ENCODE measurements around the gene CROCC. TPM values are rescaled to one million over a fixed set of nuclear protein-coding genes. Genes with fewer than 3 reads are reported as not detected.
"Not testable (repeated sequence)": the region's sequence is repeated elsewhere in the genome, so short reads cannot be mapped to it uniquely, and the experiment has no call there.

The CROCC gene
- total RNA-seq, 2 experiments from 2014 or later: 20.5 to 26.6 TPM

DNA sequence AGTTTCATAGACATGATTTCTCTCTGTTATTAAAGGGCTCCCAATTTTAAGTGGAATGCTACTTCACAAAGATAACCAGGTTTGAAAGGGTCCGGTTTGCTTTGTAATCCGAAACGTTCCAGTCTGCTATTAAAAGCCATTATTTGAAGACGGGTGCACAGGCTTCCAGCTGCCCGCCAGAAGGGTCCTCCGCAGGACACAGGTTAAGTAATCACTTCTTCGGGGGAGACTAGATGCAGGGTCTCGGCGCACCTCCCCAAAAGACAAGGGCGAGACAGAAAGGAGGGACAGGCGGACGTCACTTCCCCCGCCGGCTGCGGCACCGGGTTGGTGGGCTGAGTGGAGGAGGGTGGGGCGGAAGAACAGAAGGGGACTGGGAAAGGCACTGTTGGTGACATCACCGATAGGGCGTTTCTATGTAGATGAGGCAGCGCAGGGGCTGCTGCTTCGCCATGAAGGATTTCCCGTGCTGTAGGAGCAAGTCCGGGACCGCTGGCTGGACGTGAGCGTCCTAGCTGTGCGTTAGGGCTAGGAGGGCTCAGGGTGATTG is 17.1 kb upstream of the CROCC start:
- peaks cover 3% of the 10 kb centered on the region for H3K27me3 Mint-ChIP-seq
- CTCF ChIA-PET: interaction anchor here (0.8 to 1.5 kb wide), 4 partner anchors 16 to 292 kb away, joined by 3 read pairs; partner anchors contain the start of gene NBPF1
- DNase-seq (peak; percentile 100), ATAC-seq (peak; percentile 91)
- no peaks in the 10 kb centered on the region for H3K36me3 Mint-ChIP-seq
- H3K9me3 Mint-ChIP-seq (ENCODE audit: low read depth): no peaks in the 10 kb centered on the region
- H3K4me1 Mint-ChIP-seq: peaks cover 34% of the 10 kb centered on the region
- H3K27ac Mint-ChIP-seq: no peak overlapping the region
- no peak overlapping the region for H3K4me3 Mint-ChIP-seq

DNA sequence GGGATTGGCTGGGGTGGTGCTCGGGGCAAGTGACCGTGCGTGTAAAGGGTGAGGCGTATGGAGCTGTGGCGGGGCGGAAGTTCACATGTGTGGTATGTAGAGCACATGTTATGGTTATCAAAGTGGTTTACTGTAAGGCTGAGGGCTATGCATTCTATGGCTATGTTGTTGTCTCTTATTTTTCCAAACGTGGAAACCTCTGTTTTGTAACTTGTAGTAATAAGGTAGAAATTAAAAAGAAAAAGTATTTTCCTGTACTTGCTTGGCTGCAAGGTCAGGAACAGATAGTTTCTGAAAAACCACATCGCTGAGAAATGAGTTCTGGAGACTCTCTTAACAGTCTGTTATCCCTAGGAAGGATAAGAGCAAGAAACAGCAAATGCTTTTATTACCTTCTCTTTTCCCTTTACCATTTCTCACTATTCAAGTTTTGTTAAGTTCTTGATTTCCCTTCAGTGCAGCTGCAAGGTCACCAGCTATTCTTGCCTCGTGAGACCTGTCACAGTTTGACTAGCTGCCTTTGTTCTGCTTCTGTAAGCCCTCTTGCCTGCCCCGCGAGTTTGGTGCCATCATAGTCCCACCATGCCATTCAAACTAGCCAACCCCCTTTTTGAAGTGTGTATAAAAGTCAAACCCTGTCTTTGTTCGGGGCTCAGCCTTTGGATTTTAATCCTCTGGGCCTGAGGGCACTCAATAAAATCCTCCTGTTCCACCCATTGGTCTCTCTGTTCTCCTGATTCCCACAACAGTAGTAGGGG is 16.4 kb upstream of the CROCC start:
- CTCF ChIA-PET: interaction anchor here (0.8 to 1.6 kb wide), 2 partner anchors 55 to 261 kb away, joined by 3 to 4 read pairs; no protein-coding TSS in a partner anchor
- peaks cover 4% of the 10 kb centered on the region for H3K27me3 Mint-ChIP-seq
- no peaks in the 10 kb centered on the region for H3K36me3 Mint-ChIP-seq
- H3K4me3 Mint-ChIP-seq: no peak overlapping the region
- peaks cover 36% of the 10 kb centered on the region for H3K4me1 Mint-ChIP-seq
- ATAC-seq (peak; percentile 76), DNase-seq (peak; percentile 75)
- no peaks in the 10 kb centered on the region for H3K9me3 Mint-ChIP-seq (ENCODE audit: low read depth)
- no peak overlapping the region for H3K27ac Mint-ChIP-seq

DNA sequence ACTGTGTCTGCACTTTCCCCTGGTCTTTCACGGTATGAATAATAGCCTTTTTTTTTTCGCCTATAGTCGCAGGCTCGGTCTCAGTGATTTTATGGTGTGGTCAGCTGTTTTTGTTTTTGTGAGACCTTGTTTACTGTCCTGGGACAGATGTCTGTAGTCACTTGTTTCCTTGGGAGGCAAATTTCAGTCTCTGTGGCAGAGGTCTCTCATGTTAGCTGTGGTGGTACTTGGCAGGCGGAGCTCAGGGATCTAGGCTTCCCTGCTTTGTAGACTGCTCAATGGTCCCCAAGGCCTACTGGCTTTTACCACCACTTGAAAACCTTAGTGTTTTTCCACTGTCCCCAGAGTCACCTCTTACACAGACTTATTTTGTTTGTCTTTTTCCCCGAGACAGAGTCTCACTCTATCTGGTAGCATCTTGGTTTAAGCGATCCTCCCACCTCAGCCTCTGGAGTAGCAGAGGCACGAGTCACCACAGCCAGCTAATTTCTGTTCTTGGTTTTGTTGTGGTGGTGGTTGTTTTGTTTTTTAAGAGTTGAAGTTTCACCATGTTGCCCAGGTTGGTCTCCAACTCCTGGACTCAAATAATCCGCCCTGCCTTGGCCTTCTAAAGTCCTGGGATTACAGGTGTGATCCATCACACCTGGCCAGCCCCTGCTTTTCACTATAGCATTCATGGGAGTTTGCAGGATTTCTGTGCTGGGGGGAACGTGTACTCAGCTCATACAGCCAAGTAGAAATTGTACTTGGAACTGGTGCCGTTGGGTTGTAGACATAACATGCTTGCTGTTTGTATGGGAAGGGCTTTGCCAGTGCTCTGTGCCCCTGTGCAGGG is 15.6 kb upstream of the CROCC start:
- DNase-seq: no peak
- H3K4me3 Mint-ChIP-seq: no peak overlapping the region

DNA sequence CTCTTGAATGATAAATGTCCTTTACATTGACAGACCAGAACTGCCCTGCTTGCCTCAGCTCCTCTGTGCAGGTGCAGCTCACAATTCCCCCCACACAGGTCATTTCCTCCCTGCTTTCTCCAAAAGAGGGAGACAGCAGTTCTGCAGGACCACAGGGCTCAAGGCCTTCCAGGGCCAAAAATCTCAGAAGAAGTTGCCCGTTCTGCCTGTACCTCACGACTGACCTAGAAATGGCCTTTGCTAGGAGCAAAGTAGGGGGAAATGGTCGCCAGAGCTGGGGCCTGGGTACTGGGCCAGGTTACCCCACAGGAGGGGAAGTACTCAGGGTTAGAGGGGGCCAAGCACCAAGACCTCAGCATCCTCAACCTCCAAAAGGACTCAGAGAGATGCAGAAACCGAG is 14.9 kb upstream of the CROCC start:
- H3K9me3 Mint-ChIP-seq (ENCODE audit: low read depth): no peaks in the 10 kb centered on the region
- H3K36me3 Mint-ChIP-seq: no peaks in the 10 kb centered on the region
- peaks cover 23% of the 10 kb centered on the region for H3K4me1 Mint-ChIP-seq
- ATAC-seq (no peak), DNase-seq (no peak)
- H3K4me3 Mint-ChIP-seq: no peak overlapping the region
- H3K27ac Mint-ChIP-seq: no peak overlapping the region
- peaks cover 10% of the 10 kb centered on the region for H3K27me3 Mint-ChIP-seq
- CTCF ChIA-PET: interaction anchor here (0.7 to 1.6 kb wide), 2 partner anchors 53 to 218 kb away, joined by 3 to 4 read pairs; no protein-coding TSS in a partner anchor

More for the DNA sequence above, 15.6 kb upstream of the CROCC start:
- Mint-ChIP-seq H3K4me1 (peaks cover 30% of the 10 kb centered on the region), H3K27me3 (peaks cover 4% of the 10 kb centered on the region), H3K27ac (no peak overlapping the region), H3K36me3 (no peaks in the 10 kb centered on the region), H3K9me3 (ENCODE audit: low read depth) (no peaks in the 10 kb centered on the region)
- CTCF ChIA-PET: interaction anchor here (0.7 to 1.6 kb wide), 2 partner anchors 54 to 219 kb away, joined by 3 to 4 read pairs; no protein-coding TSS in a partner anchor
- no peak for ATAC-seq

DNA sequence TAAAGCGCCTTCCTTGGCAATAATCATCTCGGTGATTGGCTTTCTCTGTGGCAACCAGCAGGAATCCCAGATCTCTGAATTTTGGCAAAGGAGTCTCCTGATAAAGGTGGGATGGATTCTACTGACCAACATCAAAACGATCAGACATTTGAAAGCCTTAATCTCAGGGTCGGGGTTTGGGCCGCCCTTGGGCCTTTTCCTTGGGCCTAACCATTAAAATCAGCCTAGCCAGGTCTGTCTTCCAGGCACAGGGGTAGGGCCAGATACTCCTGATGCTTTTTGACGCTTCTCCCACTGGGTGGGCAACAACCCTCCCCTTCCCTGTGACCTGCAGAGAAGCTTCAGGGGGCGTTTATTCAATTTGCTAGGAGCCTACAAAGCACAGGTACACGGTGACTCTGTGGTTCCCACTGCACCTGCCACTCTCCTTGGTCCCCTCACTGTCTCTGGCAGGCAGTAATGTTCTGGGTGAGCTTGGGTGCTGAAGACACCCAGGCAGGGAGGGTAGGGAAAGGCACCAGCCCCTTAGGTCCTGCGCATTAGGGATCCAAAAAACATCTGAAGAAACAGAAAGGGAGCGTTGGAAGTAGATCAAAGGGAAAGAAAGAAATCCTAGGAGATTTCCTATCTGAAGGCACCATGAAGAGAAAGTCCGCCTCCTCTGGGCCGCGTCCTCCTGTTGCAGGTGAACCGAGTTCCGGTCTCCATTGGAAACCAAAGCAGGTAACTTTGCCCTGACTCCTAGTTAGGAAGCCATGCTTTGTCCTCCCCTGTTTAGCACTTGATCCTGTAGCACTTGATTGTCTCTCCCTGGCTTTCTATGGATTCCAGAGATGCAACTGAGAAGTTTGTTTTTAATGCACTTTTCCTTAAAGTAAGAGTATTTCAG is 13.6 kb upstream of the CROCC start:
- CTCF ChIA-PET: no interaction called here

DNA sequence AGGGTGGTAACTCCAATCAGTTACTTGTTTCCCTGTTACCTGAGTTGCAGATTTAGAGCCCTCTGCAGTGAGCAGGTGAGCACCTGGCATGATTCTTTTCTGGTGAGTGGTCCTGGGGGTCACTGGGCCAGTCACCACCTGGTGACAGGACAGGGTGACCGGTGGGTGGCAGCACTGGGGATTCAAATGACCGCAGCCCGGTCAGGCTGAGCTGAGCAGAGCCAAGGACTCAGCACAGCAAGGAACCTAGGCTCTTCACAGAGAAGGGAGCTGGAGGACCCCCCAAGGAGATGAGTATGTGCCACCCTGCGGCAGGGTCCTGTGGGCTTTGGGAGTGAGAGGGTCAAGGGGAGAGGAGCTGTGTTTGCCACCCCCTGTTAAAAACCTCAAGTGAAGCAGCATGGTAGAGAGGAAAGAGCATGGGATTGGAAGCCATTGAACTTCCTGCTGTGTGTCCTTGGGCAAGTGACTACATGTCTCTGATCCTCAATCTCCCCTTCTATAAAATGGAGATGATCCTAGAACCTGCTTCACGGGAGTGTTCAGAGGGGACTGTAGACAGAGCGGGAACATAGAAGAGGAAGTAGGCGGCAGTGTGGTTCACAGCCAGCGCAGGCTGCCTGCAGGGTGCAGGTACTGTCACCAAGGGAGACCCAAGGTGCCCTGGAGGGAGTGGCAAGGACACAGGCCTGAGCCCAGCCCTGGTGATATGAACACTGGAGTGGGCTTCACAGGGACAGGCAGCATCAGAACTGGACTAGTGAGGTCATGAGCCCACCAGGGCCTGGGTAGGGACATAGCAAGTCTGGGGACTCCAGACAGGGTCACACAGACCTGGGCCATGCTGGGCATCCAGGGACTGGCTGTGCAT is 9.6 kb upstream of the CROCC start:
- Mint-ChIP-seq H3K27me3 (peaks cover 16% of the 10 kb centered on the region), H3K4me1 (peaks cover 32% of the 10 kb centered on the region)
- ATAC-seq; H3K27ac Mint-ChIP-seq; H3K36me3 Mint-ChIP-seq; H3K9me3 Mint-ChIP-seq (ENCODE audit: low read depth); CTCF ChIA-PET; DNase-seq; H3K4me3 Mint-ChIP-seq: not testable (repeated sequence)

More for the DNA sequence above, 13.6 kb upstream of the CROCC start:
- DNase-seq: no peak
- no peak overlapping the region for H3K27ac Mint-ChIP-seq
- peaks cover 16% of the 10 kb centered on the region for H3K27me3 Mint-ChIP-seq
- no peak for ATAC-seq
- H3K4me1 Mint-ChIP-seq: peaks cover 23% of the 10 kb centered on the region
- H3K4me3 Mint-ChIP-seq: no peak overlapping the region
- no peaks in the 10 kb centered on the region for H3K9me3 Mint-ChIP-seq (ENCODE audit: low read depth)
- no peaks in the 10 kb centered on the region for H3K36me3 Mint-ChIP-seq

DNA sequence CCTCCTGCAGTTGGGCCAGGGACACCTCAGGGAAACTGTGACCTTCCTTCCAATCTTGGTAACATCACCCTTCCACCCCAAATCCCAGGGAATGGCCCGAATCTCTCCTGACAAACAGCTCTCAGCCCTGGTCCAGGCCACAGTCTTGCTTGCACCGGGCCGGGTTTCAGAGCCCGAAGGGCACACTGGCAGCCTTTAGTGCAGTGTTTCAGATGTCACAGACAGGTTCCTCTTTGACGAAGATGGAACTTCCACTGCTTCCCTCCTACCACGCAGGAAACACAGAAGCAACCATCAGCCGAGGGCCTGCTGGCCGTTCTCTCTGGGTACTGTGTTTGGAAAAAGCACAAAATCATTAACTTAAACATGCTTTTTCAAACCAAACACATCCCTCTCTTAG is 9.0 kb upstream of the CROCC start:
- H3K9me3 Mint-ChIP-seq (ENCODE audit: low read depth); ATAC-seq; H3K27ac Mint-ChIP-seq; DNase-seq; H3K4me3 Mint-ChIP-seq; CTCF ChIA-PET; H3K36me3 Mint-ChIP-seq: not testable (repeated sequence)
- peaks cover 28% of the 10 kb centered on the region for H3K4me1 Mint-ChIP-seq
- H3K27me3 Mint-ChIP-seq: peaks cover 14% of the 10 kb centered on the region

DNA sequence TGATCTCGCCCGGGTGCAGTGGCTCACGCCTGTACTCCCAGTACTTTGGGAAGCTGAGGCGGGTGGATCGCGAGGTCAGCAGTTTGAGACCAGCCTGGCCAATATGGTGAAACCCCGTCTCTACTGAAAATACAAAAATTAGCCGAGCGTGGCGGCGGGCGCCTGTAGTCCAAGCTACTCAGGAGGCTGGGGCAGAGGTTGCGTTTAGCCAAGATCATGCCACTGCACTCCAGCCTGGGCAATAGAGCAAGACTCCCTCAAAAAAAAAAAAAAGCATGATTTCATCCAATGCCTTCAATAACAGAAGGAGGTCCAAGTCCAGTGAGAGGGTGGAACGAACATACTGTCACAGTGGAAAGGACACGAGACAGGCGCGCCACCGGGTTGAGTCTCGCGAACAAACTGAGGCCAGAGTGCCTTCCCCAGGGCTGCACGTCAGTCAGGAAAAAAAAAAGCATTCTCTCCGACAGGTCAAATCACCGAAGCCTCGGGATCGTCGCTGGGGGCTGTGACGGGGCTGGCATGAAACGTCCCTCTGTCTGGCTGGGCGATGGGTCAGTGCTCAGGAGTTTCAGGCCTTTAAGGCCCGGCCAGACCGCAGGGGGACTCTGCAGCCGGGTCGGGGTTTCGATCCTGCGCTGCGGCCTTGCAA is 8.4 kb upstream of the CROCC start:
- CTCF ChIA-PET: no interaction called here
- Mint-ChIP-seq H3K4me3 (peak overlapping the region; percentile 70), H3K36me3 (no peaks in the 10 kb centered on the region), H3K27me3 (peaks cover 14% of the 10 kb centered on the region), H3K9me3 (ENCODE audit: low read depth) (no peaks in the 10 kb centered on the region), H3K4me1 (peaks cover 28% of the 10 kb centered on the region), H3K27ac (peak overlapping the region; percentile 57)
- DNase-seq (no peak), ATAC-seq (no peak)

DNA sequence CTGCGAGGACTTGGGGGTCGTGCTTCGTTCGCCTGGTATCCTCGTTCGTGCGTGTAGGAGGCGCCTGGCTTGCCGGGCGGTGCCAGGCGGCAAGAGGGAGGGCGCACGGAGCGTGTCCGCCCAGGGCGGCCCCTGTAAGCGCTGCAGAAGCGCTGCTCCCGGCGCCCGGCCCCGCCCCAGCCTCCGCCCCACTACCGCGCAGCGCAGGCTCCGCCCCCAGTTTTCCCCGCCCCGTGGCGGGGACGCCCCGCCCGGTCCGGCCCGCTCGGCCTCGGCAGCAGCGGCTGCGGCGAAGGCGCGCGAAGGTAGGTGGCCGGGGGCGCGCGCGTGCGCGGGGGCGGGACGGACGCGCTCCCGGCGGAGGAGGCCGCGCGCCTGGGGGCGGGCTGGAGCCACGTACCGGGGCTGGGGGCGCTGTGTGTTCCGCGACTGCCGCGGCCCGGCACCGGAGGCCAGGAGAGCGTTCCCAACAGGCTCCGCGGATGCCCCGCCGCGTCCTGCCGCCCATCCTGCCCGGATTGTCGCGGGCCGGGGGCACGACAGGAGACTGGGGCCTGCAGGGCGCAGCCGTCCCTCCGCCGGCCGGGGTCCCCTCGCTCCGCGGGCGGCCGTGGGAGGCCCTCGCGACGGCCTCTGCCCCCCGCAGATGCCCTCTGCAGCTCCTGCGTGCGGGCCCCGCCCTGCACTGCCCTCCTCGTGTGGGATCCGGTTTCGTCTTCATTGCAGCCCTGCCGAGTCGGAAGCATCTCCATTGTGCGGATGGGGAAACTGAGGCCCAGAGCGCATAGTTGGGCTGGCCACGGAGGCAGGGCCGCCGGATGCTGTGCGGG is 7.7 kb upstream of the CROCC start:
- CTCF ChIA-PET: interaction anchor here (2.2 kb wide), 1 partner anchor 47 kb away, joined by 8 read pairs; no protein-coding TSS in a partner anchor
- peaks cover 28% of the 10 kb centered on the region for H3K4me1 Mint-ChIP-seq
- peak overlapping the region; percentile 67 for H3K27ac Mint-ChIP-seq
- peaks cover 14% of the 10 kb centered on the region for H3K27me3 Mint-ChIP-seq
- H3K4me3 Mint-ChIP-seq: peak overlapping the region; percentile 79
- peak; percentile 95 for DNase-seq
- H3K9me3 Mint-ChIP-seq (ENCODE audit: low read depth): no peaks in the 10 kb centered on the region
- H3K36me3 Mint-ChIP-seq: no peaks in the 10 kb centered on the region
- peak; percentile 98 for ATAC-seq

DNA sequence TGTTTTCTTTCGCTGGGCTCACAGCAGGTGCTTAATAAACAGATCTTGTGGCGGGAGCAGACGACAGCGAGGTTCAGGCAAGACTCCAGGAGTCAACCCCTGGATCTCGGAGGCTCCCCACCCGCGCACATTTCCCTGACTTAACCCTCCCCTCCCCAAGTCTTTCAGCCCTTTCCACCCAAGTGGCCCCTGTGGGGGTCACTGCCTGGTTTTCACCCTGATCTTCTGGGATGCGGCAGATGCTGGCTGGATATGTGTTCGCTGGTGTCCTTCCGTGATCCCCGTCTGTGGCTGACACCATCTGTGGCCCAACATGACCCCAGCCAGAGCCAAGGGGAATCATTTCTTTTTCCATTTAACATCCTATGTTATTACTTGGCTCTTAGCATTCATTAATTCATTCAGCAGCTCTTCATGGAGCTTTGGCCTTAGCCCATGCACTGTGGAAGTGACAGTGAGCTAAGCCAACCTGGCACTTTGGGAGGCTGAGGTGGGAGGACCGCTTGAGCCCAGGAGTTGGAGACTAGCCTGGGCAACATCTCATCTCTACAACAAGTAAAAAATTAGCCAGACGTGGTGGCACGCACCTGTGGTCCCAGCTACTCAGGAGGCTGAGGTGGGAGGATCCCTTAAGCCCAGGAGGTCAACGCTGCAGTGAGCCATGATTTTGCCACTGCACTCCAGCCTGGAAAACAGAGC is 6.7 kb upstream of the CROCC start:
- DNase-seq; H3K27ac Mint-ChIP-seq; ATAC-seq; H3K9me3 Mint-ChIP-seq (ENCODE audit: low read depth); H3K36me3 Mint-ChIP-seq: not testable (repeated sequence)
- H3K4me3 Mint-ChIP-seq: peak overlapping the region; percentile 79
- peaks cover 26% of the 10 kb centered on the region for H3K4me1 Mint-ChIP-seq
- CTCF ChIA-PET: interaction anchor here (1.1 to 2.2 kb wide), 3 partner anchors 23 to 294 kb away, joined by 3 to 8 read pairs (median 5); no protein-coding TSS in a partner anchor
- H3K27me3 Mint-ChIP-seq: peaks cover 12% of the 10 kb centered on the region

All from activated CD8-positive, alpha-beta memory T cell treated with anti-CD3 and anti-CD28 coated beads, Interleukin-2, amount 10 ng/mL, durations not matched to agents 7 days and 5 days (primary cell).